8988T (cell line): ENCODE data around the gene OAS2.

Experiments used
- DNase-seq: peaks from one replicate; pipeline ENCODE4 v3.0.0; 2011

Gene OAS2

DNA sequence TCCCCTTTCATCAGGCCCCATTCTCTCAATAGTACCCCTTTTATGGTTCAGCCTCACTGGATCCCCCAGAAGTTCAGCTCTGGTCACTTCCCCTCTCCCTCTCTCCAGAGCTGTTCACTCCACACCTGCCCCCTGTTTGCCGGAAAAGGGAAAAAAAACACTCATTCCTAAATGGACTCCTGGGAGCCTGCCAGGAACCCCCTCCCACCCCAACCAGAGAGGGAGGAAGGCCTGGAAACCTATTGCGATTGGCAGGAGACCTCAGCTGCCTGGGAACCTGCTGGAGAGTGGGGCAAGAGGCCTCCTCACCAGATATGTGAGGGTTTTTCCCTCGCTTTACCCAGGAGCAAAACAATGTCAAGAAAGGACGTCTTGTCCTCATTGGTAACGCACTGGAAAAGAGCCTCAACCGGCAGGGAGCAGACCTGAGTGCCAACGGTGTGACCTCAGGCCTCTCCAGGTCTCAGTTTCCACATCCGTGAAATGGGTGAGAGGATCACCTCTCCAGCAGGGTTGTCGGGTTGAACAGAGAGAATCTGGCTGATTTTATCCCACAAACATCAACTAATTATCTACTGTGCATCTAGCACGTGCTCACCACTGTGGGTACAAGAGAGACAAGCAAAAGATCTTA, 82.9 kb downstream of the OAS2 start:
- DNase-seq: no peak
